ENCODE data around the gene RALBP1. TPM values are rescaled to one million over a fixed set of nuclear protein-coding genes. Genes with fewer than 3 reads are reported as not detected.
"Not testable (repeated sequence)": the region's sequence is repeated elsewhere in the genome, so short reads cannot be mapped to it uniquely, and the experiment has no call there.

The RALBP1 gene
- total RNA-seq, 1 experiment from 2014 or later, result 49.0 TPM

DNA sequence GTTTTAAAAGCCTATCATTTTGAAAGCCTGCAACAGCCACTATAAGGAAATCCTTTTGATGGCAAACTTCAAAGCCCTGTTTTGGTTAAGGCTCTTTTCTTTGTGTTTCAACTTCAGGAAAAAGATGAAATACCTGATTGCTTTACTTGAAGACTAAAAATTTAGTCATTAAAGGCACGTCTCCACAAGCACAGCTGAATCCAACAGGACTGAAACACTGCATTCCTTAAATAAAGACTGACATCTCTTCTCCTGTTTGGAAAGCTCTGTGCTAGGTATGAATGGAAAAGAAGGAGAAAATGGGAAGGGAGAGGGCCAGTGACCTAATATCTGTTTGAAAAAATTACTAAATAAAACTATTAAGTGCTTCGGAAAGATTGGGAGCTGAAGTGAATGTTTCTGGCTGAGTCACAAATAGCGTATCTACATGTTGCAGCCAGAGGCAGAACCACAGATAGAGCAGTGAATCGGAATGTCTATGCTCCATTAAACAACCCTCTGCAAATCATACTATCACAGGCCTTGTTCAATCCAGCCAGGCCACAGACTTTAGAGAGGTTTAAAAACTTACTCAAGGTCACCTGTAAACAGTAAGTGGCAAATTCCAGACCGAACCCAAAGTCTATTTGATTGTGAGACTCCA is 21.1 kb upstream of the RALBP1 start:
- DNase-seq (ENCODE audit: low spot score), result no peak

DNA sequence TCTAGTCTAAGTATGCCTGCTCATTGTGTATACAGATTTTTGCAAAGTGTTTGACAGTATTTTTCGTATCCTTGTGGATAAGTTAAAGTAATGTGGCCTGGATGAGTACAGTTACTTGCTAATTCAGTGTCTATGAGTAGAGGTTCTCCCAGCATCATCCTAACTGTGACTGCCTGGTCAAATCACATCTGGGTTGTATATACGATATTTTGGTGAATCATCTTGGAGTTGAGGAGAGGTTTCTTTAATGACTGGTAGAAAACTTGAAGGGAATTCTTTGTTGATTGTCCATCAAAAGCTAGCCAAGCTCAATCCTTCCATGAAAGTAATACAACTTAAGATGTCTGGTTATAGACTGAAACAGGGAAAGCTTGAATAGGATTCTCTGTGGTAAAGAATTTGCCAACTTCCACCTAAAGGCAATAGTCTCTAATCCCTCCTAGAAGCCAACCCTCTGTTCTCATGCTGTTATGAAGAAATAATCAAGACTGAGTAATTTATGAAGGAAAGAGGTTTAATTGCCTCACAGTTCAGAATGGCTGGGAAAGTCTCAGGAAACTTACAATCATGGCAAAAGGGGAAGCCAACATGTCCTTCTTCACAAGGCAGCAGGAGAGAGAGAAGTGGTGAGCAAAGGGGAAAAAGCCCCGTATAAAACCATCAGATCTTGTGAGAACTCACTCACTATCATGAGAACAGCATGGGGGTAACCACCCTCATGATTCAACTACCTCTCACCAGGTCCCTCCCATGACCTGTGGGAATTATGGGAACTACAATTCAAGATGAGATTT is 19.4 kb upstream of the RALBP1 start:
- no peak for DNase-seq (ENCODE audit: low spot score)

DNA sequence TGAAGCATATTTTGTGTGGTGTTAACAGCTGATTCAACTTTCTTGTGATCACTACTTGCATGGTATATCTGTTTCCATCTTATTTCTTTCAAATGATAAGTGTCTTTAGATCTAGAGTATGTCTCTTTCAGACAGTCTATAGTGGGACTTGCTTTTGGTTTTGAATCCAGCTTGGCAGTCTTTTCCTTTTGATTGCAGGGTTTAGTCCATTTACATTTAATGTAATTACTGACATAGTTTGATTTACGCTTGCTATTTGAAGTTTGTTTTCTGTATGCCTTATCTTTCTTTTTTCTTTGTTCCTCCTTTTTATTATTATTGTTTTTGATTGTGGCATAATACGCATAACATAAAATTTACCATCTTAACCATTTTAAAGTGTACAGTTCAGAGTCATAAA is 9.2 kb upstream of the RALBP1 start:
- DNase-seq (ENCODE audit: low spot score), result no peak

DNA sequence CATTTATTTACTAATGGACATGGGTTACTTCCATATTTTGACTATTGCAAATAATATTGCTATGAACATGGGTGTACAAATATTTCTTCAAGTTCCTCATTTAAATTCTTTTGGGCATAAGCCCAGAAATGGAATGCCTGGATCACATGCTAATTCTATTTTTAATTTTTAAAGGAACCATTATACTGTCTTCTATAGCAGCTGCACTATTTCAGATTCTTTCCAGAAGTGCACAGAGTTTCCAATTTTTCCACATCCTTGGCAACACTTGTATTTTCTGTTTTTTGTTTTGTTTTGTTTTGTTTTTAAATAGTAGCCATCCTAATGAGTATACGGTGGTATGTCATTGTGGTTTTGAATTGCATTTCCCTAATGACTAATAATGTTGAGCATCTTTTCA is 8.5 kb upstream of the RALBP1 start:
- no peak for DNase-seq (ENCODE audit: low spot score)

DNA sequence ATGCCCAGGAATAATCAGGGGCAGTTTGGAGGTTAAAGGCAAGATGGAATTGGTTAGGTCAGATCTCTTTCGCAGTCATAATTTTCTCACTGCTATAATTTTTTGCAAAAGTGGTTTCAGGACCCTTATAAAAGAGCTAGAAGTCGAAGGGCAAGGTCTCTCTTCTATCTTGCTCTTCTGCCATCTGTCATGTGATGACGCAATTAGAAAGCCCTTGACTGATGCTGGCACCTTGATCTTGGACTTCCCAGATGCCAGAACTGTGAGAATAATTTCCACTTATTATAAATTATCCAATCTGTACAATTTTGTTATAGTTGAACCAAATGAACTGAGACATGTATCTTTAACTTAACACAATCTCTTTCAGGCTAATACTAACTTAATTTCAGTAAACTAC is 6.3 kb upstream of the RALBP1 start:
- no peak for DNase-seq (ENCODE audit: low spot score)

DNA sequence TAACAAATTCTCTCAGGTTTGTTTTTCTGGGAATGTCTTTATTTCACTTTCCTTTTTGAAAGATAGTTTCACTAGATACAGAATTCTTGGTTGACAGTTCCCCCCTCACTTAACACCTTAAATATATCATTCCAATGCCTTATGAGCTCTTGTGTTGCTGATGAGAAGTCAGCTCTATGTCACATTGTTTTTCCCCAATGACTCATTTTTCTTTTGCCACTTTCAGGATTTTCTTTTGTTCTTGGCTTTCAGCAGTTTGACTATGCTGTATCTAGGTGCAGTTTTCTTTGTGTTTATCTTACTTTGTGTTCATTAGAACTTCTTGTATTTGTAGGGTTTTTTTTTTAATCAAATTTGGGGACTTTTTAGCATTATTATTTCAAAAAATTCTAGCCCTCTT is 5.6 kb upstream of the RALBP1 start:
- DNase-seq (ENCODE audit: low spot score), result no peak

DNA sequence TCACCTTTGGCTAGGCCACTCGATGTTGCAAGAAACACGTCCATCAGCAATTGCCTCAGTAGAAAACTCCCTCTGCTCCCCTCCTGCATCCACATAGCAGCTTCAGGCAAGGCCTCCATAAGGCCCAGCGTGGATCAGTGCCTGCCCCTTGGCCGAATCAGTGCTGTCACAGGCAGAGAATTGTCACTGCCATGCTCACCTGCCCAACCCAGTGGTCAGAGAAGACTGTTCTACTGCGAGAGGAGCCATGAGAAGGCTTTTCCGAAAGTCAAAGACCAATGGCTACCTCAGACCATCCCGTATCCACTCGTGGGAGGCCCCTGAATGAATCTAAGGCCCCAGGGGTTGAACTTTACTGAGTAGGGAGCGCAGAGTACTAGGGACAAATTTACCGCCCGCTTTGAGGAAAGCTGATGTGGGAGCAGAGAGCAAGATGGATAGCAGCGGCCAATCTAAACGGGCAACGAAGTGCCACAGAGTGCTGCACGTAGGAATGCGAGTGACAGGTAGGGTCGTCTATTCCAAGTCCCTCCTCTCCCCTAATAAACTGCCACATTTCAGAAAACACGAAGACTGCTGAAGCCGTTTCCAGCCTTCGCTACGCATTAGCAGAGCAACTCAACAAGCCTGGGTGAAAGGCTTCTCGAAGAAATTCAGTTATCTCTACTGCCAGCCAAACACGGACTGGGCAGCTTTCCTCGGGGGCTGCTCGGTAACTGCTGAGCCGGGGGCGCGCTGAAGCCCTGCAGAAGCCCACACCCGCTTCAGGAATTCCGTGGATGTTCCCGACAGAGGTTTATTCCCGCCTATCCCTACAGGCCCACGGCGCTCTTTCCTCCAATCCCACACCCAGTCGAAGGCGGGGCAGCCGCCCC is 968 bp upstream of the RALBP1 start:
- DNase-seq (ENCODE audit: low spot score), result no peak

DNA sequence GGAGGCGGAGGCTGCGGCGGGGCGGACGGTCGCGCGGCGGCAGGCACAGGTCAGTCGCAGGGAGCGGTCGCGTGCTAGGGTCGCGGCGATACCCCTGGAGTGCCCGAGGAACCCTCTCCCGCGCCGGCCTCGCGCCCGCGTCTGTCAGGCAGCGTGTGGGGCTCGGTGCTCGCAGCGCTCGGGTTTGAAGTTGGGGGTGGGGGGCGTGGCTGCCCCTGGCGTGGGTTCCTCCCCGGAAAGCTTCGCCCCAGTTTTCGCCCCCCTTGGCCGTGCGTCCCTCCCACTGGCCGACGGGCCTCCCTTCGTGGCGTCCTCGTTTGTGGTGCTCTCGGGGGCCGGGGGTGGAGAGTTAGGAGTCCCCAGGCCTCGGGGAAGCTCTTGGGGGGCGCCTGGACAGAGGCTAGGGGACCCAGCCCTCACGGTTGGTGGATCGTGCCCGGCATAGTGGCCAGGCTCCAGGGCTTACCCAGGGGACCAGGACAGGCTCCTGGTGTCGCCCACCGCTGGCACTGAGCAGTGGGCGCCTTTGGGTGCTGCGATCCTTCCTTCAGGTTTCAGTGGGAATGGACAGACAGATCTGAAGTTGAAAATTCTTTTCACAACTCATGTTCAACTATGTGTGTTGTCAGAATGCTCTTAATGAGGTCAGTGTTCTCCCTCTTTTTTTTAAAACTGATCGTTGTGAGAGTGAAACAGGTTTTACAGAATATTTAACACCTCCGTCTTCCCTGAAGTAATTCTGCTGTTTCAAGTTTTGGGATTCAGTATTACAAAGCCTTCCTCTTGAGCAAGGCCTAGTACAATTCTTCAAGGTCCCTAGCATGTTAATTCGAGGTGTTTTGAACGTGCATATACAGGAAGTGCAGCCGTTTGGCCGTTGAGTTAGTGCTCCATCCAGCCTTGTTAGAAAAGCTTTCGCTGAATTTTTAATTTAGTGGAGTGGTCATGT is 604 bp downstream of the RALBP1 start:
- peak; percentile 19 for DNase-seq (ENCODE audit: low spot score)

DNA sequence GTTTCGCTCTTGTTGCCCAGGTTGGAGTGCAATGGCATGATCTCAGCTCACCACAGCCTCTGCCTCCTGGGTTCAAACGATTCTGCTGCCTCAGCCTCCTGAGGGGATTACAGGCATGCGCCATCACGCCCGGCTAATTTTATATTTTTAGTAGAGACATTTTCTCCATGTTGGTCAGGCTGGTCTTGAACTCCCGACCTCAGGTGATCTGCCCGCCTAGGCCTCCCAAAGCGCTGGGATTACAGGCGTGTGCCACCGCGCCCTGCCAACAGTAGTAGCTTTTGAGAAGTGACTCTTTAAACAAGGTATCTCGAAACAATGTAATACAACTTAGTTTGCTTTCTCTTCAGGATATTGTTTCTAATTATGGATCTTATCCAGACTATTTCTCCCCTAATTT is 1.6 kb downstream of the RALBP1 start:
- not testable (repeated sequence) for DNase-seq (ENCODE audit: low spot score)

DNA sequence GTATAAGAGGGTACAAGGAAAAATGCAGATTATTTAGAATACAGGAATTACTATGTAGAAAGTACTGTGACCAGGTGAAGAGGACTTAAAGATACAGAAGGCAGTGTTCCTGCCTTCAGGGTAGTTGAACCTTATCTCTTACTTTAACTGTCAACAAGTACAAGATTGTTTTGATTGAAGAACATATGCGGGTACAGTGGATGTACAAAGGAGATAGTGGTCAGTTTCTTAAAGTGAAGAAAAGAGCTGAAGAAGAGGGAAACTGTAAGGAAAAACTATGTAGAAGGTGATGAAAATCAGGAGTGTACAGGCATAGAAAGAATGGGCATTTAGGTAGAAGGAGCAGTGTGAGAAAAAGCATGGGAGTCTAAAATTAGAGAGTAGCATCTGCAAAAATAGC is 2.2 kb downstream of the RALBP1 start:
- no peak for DNase-seq (ENCODE audit: low spot score)

DNA sequence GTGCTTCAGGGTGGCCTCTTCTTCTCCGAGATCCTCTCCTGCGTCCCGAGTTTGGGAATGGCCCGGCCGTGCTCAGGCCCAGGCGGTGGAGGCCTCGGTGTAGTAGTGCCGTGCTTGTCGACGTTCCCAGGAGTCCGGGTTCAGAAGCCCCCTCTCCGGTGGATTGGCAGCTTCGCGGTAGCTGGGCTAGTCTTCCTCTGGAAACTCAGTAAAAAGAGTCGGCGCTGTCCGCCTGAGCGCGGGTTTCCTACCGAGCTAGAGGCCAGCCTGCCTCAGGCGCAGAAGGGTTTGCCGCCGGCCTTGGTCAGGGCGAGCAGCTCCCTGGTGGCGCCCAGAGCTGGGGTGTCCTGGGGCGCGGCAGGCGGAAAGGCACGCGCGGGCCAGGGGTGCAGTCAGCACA is 3.2 kb downstream of the RALBP1 start:
- no peak for DNase-seq (ENCODE audit: low spot score)

DNA sequence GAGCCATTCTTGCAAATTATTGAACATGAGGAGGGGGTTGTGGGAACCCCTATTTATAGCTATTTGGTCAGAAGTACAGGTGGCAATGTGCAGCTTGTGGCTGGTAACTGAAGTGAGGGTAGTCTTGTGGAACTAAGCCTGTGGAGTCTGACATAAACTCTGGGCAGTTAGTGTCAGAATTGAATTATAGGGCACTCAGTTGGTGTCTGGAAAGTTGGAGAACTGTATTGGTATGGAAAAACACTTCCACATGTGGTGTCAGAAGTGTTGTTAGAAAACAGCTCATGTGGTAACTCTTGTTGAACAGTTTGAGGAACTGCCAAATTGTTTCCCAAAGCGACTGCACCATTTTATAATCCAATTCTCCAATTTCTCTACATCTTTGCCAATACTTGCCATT is 7.5 kb downstream of the RALBP1 start:
- DNase-seq (ENCODE audit: low spot score), result no peak

DNA sequence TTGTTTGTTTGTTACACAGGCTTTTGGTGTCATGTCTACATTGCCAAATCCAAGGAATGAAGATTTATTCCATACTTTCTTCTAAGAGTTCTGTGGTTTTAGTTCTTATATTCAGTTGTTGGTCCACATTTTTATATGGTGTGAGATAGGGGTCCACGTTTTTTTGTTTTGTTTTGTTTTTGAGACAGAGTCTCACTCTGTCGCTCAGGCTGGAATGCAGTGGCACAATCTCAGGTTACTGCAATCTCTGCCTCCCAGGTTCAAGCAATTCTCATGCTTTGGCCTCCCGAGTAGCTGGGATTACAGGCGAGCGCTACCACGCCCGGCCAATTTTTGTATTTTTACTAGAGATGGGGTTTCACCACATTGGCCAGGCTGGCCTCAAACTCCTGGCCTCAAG is 8.2 kb downstream of the RALBP1 start:
- no peak for DNase-seq (ENCODE audit: low spot score)

DNA sequence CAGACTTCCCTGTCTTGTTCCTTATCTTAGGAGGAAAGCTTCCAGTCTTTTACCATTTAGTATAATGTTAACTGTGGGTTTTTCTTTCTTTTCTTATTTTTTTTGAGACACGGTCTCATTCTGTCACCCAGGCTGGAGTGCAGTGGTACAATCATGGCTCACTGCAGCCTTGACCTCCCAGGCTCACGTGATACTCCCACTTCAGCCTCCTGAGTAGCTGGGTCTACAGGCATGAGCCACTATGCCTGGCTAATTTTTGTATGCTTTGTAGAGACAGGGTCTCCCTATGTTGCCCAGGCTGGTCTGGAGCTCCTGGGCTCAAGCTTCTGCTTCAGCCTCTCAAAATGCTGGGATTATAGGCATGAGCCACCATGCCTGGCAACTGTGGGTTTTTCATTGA is 9.5 kb downstream of the RALBP1 start:
- not testable (repeated sequence) for DNase-seq (ENCODE audit: low spot score)

DNA sequence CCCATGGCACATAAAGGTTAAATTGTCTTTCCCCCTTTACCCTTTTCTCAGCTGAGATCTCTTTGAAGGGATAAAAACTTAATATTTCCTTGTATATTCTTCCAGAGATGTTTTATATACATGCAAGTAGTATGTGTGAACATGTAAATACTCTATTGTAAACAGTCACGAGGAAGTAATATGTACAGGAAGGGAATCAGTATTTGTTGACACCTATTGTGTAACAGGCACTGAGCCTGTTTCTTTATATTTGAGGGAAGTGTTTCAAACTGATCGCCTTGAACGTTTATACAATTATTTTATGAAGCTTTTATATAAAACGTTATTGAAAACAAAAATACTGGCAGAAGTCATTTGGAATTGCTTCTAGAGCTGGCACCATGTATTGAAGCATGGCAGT is 13.2 kb downstream of the RALBP1 start:
- no peak for DNase-seq (ENCODE audit: low spot score)

DNA sequence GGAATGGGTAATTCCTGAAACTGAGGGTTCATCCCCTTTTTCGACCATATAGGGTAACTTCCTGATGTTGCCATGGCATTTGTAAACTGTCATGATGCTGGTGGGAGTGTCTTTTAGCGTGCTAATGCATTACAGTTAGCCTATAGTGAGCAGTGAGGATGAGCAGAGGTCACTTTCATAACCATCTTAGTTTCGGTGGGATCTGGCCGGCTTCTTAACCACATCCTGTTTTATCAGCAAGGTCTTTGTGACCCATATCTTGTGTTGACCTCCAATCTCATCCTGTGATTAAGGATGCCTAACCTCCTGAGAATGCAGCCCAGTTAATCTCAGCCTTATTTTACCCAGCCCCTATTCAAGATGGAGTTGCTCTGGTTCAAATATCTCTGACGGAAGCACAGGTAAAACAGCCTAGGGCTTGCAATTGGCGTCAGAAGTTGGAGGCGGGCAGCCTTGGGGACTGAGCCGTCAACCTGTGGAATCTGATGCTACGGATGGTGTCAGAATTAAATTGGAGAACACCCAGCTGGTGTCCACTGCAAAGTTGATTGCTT is 19.5 kb downstream of the RALBP1 start:
- no peak for DNase-seq (ENCODE audit: low spot score)

DNA sequence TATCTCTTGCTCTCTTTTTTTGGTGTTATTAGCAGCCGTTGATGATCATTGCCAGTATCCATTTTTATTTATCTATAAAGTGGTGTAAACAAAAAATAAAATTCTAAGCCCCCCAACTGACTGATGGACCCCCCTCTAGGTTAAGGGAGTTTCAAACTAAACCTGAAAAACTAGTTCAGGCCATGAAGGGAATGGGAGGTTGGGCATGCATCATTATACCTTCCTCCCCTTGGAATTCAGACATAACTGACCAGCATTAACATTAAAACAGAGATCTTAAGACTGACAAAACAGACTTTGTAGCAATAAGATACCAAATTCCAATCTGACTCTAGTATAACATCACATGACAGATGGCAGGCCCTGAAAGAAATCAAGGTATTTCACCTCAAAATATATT is 20.2 kb downstream of the RALBP1 start:
- DNase-seq (ENCODE audit: low spot score), result no peak

DNA sequence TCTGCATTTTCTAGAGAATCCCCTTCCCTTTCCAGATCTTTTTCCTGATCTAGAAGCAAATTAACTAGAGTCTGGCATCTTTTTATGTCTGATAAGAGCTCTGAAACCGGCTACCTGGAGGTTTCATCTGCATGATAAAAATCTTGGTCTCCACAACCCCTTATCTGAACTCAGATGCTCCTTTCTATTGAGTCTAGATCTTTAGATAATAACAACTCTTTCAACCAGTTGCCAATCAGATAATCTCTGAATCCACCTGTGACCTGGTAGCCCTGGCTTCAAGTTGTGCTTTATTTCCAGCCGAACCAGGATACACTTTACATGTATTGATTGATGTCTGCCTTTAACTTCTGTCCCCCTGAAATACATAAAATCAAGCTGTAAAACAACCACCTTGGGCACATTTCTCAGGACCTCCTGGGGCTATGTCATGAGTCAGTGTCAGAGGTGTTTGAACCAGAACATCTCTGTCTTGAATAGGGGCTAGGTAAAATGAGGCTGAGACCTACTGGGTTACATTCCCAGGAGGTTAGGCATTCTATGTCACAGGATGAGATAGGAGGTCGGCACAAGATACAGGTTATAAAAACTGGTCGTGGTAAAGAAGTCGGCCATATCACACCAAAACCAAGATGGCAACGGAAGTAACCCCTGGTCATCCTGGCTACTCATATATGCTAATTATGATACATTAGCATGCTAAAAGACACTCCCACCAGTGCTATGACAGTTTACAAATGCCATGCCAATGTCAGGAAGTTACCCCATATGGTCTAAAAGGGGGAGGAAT is 20.8 kb downstream of the RALBP1 start:
- DNase-seq (ENCODE audit: low spot score), result no peak

DNA sequence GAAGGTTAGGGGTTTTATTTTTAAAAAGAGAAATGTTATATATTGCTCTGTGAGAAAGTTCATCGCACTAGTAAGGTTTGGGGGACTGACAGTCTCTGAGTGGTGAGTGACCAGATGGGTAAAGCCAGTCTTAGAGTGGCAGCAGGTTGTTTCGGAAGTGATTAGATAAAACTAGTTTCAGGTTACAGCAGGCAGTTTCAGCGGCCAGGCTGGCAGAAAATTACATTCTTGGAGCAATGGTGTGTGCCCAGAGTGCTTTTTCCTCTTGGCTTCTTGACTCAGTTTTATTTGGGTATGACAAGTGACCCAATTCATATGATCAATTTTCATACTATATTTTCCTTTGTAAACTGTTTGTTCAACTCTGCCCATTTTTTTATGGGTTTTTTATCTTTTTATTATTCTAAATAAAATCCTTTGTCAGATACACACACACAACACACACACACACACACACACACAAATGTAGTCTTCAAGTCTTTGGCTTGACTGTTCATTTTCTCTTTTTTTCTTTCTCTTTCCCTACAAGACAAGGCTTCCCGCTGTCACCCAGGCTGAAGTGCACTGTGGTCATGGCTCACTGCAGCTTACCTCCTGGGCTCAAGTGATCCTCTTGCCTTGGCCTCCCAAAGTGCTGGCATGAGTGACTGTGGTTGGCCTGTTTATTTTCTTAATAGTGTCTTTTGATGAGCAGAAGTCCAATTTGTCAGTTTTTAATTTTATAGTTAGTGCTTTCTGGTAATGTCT is 30.9 kb downstream of the RALBP1 start:
- DNase-seq (ENCODE audit: low spot score), result peak; percentile 37

Data from H4 (cell line).